Measurements from ENCODE around the gene RBM28. TPM values are rescaled to one million over a fixed set of nuclear protein-coding genes. Genes with fewer than 3 reads are reported as not detected.

The RBM28 gene
- polyA plus RNA-seq, 1 donor (not counting 4 experiments of a cell fraction or from before 2014, with no cell fraction given), result 36.4 TPM

DNA sequence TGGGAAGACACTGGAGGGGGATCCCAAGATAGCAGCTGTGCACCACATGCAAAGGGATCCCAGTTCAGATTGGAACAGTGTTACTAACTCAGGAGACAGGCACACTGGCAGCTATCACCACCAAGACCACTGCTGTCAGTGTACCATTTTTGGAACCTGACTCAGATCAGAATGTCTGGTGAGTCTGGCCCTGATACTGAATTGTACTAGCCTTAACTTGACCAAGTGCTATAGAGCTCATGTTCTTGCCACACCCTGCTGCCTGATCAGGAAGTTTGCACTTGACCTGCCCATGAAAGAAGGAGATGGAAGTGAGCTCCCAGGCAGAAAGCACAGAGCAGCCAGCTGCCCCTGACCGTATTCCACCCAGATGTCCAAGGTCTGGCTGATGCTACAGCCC is 22.6 kb upstream of the RBM28 start:
- no peak overlapping the region for H3K9ac ChIP-seq (ENCODE audit: control insufficient read depth, extremely low read depth, insufficient read depth, low read length)
- H3K4me3 ChIP-seq (ENCODE audit: control insufficient read depth in 2 of 3, extremely low read depth in 1 of 3, insufficient read depth in 2 of 3, low read depth in 1 of 3, low read length in 3 of 3), result peak overlapping the region in 2 of 3 experiments; percentile 6 to 33
- no peaks in the 10 kb centered on the region for H3K79me2 ChIP-seq (ENCODE audit: control insufficient read depth, insufficient read depth, low read length)
- H4K20me1 ChIP-seq (ENCODE audit: control insufficient read depth, extremely low read depth, insufficient read depth, low read length), result no peaks in the 10 kb centered on the region
- H3K4me2 ChIP-seq (ENCODE audit: control insufficient read depth, extremely low read depth, insufficient read depth, low read depth, low read length), result peak overlapping the region; percentile 70
- H3K4me1 ChIP-seq (ENCODE audit: control insufficient read depth, extremely low read depth, insufficient read depth, low read length), result peaks cover 27% of the 10 kb centered on the region
- H3K9me1 ChIP-seq (ENCODE audit: control insufficient read depth, extremely low read depth, insufficient read depth, low read length), result no peaks in the 10 kb centered on the region
- TF ChIP-seq, protein P1, sequence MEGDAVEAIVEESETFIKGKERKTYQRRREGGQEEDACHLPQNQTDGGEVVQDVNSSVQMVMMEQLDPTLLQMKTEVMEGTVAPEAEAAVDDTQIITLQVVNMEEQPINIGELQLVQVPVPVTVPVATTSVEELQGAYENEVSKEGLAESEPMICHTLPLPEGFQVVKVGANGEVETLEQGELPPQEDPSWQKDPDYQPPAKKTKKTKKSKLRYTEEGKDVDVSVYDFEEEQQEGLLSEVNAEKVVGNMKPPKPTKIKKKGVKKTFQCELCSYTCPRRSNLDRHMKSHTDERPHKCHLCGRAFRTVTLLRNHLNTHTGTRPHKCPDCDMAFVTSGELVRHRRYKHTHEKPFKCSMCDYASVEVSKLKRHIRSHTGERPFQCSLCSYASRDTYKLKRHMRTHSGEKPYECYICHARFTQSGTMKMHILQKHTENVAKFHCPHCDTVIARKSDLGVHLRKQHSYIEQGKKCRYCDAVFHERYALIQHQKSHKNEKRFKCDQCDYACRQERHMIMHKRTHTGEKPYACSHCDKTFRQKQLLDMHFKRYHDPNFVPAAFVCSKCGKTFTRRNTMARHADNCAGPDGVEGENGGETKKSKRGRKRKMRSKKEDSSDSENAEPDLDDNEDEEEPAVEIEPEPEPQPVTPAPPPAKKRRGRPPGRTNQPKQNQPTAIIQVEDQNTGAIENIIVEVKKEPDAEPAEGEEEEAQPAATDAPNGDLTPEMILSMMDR (optimal IDR thresholded peaks at IDR 0.05 in 1 of 3, IDR thresholded peaks at IDR 0.05 in 1 of 3, conservative IDR thresholded peaks at IDR 0.05 in 1 of 3; ENCODE audit: extremely low read depth in 1 of 3, insufficient read depth in 2 of 3, low read length in 3 of 3), result no peak
- no peak for TF ChIP-seq EZH2 (IDR thresholded peaks at IDR 0.05; ENCODE audit: low read length)
- H3K9me3 ChIP-seq (ENCODE audit: control insufficient read depth, low read depth, low read length), result no peaks in the 10 kb centered on the region
- H3K36me3 ChIP-seq (ENCODE audit: control insufficient read depth in 2 of 2, extremely low read depth in 1 of 2, insufficient read depth in 2 of 2, low read length in 2 of 2), result no peaks in the 10 kb centered on the region
- no peak overlapping the region for H3K27ac ChIP-seq (ENCODE audit: control insufficient read depth, insufficient read depth, low read length)
- no peak for DNase-seq (ENCODE audit: low read depth, low spot score)
- H2AFZ ChIP-seq (ENCODE audit: control insufficient read depth, low read length), result peak overlapping the region; percentile 72
- no peaks in the 10 kb centered on the region for H3K27me3 ChIP-seq (ENCODE audit: control insufficient read depth, extremely low read depth, insufficient read depth, low read length)
- FAIRE-seq, result peak; percentile 95
- dilution Hi-C loops (cut with MboI; ENCODE audit: extremely low pct_ligation_motif_present, low sequenced_read_pairs), result no loop called here

DNA sequence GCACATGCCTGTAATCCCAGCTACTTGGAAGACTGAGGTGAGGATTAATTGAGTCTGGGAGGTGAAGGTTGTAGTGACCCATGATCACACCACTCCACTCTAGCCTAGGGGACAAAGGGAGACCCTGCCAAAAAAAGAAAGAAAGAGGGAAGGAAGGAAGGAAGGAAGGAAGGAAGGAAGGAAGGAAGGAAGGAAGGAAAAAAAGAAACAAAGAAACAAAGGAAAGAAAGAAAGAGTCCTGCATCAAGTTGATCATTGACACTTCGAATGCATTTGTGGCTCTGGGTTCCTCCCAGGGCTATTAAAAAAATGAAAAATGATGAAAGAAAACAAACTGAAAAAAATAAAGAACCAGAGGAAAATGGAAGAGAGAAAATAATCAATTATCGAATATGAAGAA is 21.7 kb upstream of the RBM28 start:
- H3K4me3 ChIP-seq (ENCODE audit: control insufficient read depth in 2 of 3, extremely low read depth in 1 of 3, insufficient read depth in 2 of 3, low read depth in 1 of 3, low read length in 3 of 3), result no peak overlapping the region
- H3K9ac ChIP-seq (ENCODE audit: control insufficient read depth, extremely low read depth, insufficient read depth, low read length), result no peak overlapping the region
- H3K9me3 ChIP-seq (ENCODE audit: control insufficient read depth, low read depth, low read length), result no peaks in the 10 kb centered on the region
- dilution Hi-C loops (cut with MboI; ENCODE audit: extremely low pct_ligation_motif_present, low sequenced_read_pairs), result no loop called here
- no peak overlapping the region for H2AFZ ChIP-seq (ENCODE audit: control insufficient read depth, low read length)
- H3K36me3 ChIP-seq (ENCODE audit: control insufficient read depth in 2 of 2, extremely low read depth in 1 of 2, insufficient read depth in 2 of 2, low read length in 2 of 2), result no peaks in the 10 kb centered on the region
- DNase-seq (ENCODE audit: low read depth, low spot score), result no peak
- H3K27me3 ChIP-seq (ENCODE audit: control insufficient read depth, extremely low read depth, insufficient read depth, low read length), result no peaks in the 10 kb centered on the region
- no peaks in the 10 kb centered on the region for H4K20me1 ChIP-seq (ENCODE audit: control insufficient read depth, extremely low read depth, insufficient read depth, low read length)
- H3K4me2 ChIP-seq (ENCODE audit: control insufficient read depth, extremely low read depth, insufficient read depth, low read depth, low read length), result no peak overlapping the region
- FAIRE-seq, result no peak
- no peaks in the 10 kb centered on the region for H3K9me1 ChIP-seq (ENCODE audit: control insufficient read depth, extremely low read depth, insufficient read depth, low read length)
- H3K4me1 ChIP-seq (ENCODE audit: control insufficient read depth, extremely low read depth, insufficient read depth, low read length), result peaks cover 33% of the 10 kb centered on the region
- H3K27ac ChIP-seq (ENCODE audit: control insufficient read depth, insufficient read depth, low read length), result no peak overlapping the region
- no peak for TF ChIP-seq EZH2 (IDR thresholded peaks at IDR 0.05; ENCODE audit: low read length)
- TF ChIP-seq, protein P1 (optimal IDR thresholded peaks at IDR 0.05 in 1 of 3, IDR thresholded peaks at IDR 0.05 in 1 of 3, conservative IDR thresholded peaks at IDR 0.05 in 1 of 3; ENCODE audit: extremely low read depth in 1 of 3, insufficient read depth in 2 of 3, low read length in 3 of 3), result no peak
- H3K79me2 ChIP-seq (ENCODE audit: control insufficient read depth, insufficient read depth, low read length), result no peaks in the 10 kb centered on the region

All from keratinocyte (primary cell).